GM15510 (cell line): ENCODE results near the gene MESP2.

ENCODE experiments used
- POLR2A ChIP-seq: IDR thresholded peaks from 3 replicates; pipeline ENCODE4 v1.6.1; 2011; ENCODE audit warnings: borderline replicate concordance; ENCODE audit not compliant: insufficient read length; ENCODE audit errors: extremely low read depth

The MESP2 gene

GRCh38 chr15:89766357-89767311, 9.5 kb upstream of the MESP2 start:
- no peak for TF ChIP-seq POLR2A

- TF ChIP-seq POLR2A = no peak
Observed at GRCh38 chr15:89767411-89767915, 8.7 kb upstream of the MESP2 start.

- TF ChIP-seq POLR2A = no peak
Observed at GRCh38 chr15:89768071-89768500, 8.0 kb upstream of the MESP2 start.

- no peak for TF ChIP-seq POLR2A
Observed at GRCh38 chr15:89769366-89769765, 6.8 kb upstream of the MESP2 start.

- TF ChIP-seq POLR2A = no peak
Observed at GRCh38 chr15:89770041-89770440, 6.1 kb upstream of the MESP2 start.

GRCh38 chr15:89772932-89773583, 3.1 kb upstream of the MESP2 start:
- no peak for TF ChIP-seq POLR2A

GRCh38 chr15:89774492-89774891, 1.6 kb upstream of the MESP2 start:
- no peak for TF ChIP-seq POLR2A

- TF ChIP-seq POLR2A = no peak
Observed at GRCh38 chr15:89775815-89776214, 317 bp upstream of the MESP2 start.

GRCh38 chr15:89777073-89777751, 1.1 kb downstream of the MESP2 start:
- TF ChIP-seq POLR2A = no peak

- TF ChIP-seq POLR2A = no peak
Observed at GRCh38 chr15:89777782-89778380, 1.7 kb downstream of the MESP2 start.

GRCh38 chr15:89778861-89779260, 2.7 kb downstream of the MESP2 start:
- no peak for TF ChIP-seq POLR2A

GRCh38 chr15:89780601-89781000, 4.5 kb downstream of the MESP2 start:
- TF ChIP-seq POLR2A = no peak

GRCh38 chr15:89781055-89781454, 4.9 kb downstream of the MESP2 start:
- TF ChIP-seq POLR2A = no peak

GRCh38 chr15:89781891-89782618, 5.9 kb downstream of the MESP2 start:
- TF ChIP-seq POLR2A = no peak

- no peak for TF ChIP-seq POLR2A
Observed at GRCh38 chr15:89783111-89783860, 7.2 kb downstream of the MESP2 start.
